HG02973 (cell line): ENCODE results near the gene IL36A.

Experiments
- ATAC-seq: cut with Tn5 transposase; IDR thresholded peaks from one replicate; pipeline ENCODE4 v1.9.1; 2021; ENCODE audit warnings: moderate library complexity; ENCODE audit not compliant: unreplicated experiment

Gene IL36A

DNA sequence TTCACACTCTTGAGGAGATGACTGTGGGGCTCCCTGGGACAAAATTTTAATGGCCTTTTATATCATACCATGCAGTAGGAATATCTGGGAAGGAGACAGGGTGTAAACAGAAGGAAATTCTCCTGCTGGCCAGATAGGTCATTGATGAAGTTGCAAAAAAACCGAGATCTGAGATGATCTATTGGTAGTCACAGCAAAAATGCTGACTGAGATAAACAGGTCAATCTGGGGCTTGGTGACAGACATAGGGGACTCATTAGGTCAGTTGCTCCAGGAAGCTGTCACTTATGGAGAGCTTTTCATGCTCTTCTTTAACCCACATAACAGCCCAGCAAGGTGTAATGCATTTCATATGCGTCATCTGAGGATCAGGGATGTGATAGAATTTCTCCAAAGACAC, 2.6 kb upstream of the IL36A start:
- ATAC-seq: no peak

DNA sequence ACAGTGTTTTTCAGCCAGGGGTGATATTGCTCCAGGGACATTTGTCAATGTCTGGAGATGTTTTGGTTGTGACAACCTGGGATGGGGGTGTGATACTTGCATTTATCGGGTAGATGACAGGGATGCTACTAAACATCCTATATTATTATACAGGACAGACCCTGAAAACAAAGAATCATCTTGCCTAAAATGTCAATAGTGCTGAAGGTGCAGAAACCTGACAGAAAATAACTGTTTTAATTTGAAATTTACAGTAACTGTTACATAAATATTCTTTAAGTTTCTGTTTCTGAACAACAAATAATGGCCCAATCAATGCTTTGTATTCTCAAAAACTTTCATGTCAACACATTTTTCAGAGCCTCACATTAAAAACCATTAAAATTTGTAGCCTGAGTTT, 2.0 kb downstream of the IL36A start:
- ATAC-seq: no peak

DNA sequence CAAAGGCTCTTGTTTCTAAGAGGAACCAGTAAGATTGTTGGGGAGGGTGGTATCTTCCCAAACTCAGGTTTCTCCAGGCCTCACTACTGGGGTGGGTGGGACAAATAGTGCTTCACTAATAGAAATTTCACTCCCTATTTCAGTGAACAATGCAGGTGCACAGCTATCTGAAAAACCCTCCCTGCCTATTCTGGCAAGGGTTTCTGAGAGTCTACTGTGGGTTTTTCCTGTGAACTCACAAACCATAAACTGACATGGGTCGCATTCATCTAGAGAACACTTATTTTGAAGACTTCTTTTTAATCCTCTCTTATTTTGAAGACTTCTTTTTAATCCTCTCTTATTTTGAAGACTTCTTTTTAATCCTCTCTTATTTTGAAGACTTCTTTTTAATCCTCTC, 4.4 kb downstream of the IL36A start:
- no peak for ATAC-seq

DNA sequence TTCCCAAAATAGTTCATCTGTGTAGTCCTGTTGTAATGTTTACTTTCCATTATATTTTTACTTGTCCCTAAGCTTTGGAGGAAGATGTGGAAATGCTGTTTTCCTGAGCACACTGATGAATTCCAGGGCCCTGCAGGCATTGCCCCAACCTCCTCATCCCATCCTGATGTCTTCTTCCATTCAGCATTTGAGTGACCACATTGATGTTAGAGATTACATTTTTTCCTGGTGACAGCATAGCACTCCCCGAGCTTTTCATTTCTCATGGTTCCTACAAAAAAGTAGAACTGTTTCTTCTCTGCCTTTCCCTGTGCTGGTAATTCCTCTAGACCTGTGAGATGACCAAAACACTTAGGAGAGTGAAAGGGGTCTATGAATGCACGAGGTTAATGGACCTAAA, 4.8 kb downstream of the IL36A start:
- ATAC-seq: no peak

DNA sequence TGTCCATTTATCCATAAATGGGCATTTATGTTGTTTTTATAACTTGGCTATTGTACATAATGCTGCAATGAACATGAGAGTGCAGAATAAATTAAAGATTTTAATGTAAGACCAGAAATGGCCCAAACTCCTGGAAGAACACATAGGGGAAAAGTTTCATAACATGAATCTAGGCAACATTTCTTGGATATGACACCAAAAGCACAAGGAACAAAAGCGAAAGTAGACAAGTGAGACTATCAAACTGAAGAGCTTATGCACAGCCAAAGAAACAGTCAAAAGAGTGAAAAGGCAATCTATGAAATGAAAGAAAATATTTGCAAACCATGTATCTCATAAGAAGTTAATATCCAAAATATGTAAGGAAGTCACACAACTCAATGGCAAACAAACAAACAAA, 5.8 kb downstream of the IL36A start:
- no peak for ATAC-seq

DNA sequence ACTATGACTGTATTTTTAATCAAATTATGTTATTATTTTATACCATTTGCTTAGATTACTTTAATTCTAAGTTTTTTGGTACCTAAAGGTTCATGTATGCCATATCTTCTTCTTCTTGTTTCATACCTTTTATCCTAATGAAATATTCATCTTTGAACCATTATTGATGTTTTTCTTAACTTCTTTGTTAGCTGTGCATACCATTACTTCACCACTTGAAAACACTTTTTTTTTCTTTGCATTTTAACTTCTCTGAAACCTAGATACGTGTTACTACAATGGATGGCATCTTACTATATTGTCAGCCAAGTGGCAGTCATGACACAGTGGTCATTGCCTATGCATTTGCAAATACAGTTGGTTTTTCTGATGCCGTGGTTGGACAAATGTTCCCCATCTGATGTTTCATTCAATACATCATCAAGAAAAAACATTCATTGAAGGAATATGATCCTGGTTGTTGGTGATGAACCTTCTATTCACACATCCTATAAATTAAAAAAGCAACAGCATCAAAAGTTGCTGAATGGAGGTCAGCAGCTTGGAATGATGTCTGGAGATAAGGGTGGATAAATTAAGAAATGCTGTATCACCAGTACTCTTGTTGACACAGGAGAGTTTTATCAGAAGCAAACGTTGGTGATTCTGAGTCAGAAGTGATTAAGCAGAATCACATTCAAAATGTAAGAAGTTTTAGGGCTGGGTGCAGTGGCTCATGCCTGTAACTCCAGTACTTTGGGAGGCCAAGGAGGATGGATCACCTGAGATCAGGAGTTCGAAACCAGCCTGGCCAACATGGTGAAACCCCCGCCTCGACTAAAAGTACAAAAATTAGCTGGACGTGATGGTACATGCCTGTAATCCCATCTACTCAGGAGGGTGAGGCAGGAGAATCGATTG, 7.4 kb downstream of the IL36A start:
- no peak for ATAC-seq

DNA sequence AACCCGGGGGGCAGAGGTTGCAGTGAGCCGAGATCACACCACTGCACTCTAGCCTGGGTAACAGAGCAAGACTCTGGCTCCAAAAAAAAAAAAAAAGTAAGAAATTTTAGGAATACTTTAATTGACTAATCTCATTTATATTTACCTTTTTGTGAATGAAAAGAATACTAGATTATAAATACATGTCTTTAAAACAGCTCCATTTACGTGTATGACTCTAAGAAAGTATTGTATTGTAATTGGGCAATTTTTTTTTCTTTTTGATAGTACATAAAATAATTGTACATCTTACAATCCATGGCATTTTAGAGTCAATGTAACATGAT, 8.0 kb downstream of the IL36A start:
- ATAC-seq: no peak

DNA sequence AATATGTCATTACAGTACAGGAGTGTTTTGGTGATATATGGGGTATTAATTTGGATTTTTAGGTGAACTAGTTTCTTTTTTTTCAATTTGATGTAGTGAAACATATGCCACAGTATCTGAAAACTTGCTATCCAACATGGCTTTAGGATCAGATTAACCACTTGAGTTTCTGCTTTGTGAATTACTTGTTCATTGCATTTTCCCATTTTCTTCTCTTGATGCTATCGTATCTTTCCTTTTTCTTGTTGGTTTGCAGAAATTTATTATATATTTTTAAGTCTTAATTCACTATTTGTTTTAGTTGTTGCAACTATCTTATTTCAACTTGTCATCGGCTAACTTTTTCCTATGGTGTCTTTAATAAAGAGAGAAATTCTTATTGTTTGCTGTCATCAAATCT, 8.8 kb downstream of the IL36A start:
- ATAC-seq: no peak

DNA sequence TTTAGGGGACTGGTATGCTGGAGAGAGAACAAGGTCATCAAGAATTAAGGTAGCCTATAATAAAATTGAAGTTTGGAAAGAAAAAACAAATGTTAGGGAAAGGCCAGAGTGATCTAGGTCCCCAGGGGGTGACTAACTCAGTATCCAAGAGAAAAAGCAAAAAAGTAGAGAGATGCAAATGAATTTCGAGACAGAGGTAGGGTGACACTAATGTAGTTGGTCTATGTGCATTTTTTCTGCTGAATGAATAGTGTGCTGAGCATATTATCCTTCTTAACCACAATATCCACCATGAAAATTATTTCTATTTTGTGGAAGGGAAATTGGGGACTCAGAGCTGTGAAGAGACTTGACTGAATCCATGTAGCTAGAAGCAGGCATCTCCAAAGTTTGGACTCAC, 9.8 kb downstream of the IL36A start:
- ATAC-seq: no peak

DNA sequence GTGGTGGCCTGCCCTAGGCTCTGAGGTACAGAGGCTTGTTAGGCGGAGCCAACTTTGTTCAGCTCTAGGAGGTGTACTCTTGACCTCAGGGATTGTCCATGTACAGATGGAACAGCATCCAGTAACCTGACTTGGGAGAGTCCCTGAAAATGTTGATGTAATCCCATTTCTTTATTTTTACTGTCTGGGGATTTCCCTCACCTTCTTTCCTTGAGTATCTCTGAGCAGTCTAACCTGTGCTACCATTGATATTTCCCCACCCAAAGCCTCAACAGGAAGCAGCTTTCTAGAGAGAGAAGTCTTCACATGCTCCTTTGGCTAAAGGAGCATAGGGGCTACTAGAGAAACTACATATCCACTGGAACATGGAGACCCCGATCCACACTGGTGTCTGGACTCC, 10.4 kb downstream of the IL36A start:
- no peak for ATAC-seq

DNA sequence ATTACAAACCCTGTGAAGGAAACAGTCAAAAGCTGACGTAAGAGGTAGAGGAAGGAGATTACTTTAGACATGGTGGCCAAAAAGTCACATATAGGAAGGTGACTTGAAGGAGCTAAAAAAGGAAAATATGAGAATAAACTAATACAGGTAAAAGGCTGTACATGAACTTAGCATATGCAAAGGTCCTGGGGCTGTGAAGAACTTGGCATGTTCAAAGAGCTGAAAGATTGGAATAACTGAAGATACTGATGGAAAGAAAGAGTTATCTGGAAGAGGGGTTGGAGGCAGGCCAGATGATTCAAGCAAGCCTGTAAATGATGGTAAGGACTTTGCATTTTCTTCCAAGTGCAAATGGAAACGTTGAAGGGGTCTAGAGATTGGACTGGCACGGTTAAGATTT, 13.2 kb downstream of the IL36A start:
- no peak for ATAC-seq

DNA sequence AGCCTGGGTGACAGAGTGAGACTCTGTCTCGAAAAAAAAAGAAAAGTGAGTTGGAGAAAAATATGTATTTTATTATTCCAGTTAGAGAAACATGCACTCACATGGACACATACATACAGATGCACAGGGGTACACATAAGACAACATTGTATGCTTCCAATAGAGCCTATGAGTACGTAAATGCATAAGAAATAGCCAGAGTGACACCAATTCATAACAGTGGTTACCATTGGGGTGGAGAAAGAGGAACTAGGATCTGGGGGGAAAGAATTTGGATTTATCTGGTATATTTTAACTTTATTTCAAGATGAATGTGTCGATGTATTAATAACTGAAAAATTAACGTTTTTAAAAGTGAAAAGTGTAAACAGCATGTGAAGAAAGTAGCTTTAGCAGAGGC, 16.1 kb downstream of the IL36A start:
- ATAC-seq: no peak

DNA sequence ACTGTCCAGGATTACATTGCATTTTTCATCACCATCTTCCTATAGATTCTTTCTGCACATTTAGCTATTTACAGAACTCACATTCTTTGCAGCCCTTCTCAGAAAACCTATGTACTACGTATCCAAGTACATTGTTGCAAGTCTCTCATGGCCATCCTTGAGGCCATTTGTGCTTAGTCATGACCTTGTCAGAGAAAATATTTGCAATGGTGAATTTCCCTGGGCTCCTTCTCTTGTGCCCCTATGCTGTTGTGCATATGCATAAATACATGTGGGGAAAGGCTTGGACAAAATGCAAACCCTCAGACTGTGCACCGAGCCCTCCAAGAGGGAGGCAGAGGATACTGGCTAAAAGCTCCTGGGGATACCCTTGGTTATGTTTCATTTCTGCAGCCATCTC, 19.5 kb downstream of the IL36A start:
- no peak for ATAC-seq

DNA sequence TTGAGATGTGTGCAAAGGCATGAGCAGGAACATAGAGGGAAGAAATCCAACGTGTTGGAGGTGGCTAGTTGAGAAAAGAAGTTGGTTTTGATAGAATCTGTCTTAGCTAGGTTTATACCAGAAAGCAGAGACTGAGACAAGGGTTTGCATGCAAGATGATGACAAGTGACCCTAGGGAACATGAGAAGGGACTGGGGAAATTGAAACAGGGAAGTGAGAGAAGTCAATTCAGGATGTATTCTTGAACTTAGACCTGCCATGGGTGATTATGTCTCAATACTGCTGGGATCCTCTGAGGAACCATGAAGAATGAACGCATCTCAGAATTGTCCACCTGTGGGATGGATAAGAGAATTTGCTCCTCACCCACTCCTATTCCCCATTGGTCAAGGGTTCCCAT, 20.5 kb downstream of the IL36A start:
- ATAC-seq: no peak

DNA sequence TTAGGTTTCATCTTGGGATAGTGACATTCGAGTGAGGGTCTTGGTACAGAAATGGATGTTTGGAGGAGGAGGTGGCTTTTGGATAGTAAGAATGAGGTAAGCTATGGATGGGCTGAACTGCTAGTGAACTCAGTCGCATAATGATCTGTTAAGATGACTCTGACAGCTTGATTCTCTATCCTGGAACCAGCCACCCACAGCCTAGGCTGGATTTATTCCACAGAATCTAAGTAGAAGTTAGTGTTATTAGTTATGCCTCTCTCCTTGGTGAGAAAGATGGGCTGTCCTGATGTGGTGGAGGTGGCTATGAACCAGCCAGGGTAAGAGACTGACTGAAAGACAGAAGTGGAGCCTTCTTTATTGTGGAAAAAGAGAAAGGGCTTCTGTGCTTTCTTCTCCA, 22.4 kb downstream of the IL36A start:
- ATAC-seq: no peak

DNA sequence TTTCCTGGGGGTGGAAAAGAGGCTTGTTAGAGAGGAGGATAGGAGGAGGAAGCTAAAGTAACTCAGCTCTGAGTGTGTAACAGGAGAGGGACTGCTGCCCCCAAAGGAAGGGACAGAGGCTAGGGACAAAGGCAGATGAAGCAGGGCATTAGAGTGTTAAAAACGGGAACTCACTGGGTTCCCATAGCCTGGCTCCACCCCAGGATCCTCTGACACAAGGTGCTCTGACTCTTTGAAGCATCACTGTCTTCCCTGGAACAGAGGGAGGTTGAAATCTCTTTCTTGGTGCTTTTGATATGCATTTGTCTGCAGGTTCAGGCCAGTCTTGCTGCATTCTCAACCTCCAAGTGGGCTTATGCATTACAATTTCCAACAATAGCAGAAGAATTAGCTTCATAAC, 22.9 kb downstream of the IL36A start:
- no peak for ATAC-seq

DNA sequence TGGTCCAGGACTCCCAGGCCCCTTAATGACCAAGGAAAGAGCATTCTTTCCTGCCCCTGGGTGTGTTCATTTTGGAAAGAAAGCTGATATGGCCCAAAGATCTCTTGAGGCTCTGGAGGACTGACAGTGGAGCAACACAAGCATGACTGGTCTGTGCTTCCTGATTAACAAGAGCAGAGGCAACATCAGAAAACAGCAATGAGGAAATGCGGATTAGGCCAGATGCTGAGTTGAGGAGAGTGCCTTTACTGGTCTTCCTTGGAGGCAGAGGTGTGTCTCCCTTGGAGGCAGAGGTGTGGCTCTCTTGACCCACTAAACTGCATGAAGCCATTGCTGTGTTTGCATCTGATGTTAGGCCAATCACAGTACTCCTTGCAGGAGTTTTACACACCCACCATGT, 27.5 kb downstream of the IL36A start:
- ATAC-seq: no peak

DNA sequence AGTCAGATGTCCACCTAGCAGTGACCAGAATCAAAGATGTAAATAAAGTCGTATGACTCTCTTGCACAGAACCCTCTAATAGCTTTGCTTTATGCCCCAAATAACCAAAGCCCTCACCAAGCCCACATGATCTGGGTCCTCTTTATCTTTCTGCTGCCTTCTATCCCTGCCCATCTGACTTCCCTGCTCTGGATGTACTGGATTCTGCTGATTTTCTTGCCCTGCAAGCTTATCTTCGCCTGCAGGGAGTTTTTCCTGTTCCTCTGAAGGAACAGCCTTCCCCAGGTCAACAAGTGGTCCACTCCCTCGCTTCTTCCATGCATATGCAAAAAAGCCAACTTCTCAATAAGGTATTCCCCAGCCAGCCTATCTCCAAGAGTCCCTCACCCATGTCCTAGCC, 28.8 kb downstream of the IL36A start:
- no peak for ATAC-seq

DNA sequence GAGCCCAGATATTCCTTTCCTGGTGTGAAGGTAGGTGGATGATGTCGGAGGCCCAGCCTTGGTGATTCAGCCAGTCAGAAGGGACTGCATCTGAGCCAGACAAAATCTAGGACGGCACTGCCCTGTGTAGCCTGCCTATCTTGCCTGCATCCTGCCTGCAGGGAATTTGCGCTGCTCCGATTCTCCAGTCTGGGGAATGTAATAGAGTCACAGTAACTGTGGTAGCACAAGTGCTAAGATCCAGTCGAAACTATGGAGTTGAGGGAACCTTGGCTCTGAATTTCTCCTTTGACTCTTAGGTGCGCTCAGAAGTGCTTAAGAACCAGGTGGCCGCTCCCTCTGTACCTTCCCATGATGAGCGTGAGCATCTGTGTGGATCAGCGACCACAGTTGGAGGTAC, 31.5 kb downstream of the IL36A start:
- ATAC-seq: no peak

DNA sequence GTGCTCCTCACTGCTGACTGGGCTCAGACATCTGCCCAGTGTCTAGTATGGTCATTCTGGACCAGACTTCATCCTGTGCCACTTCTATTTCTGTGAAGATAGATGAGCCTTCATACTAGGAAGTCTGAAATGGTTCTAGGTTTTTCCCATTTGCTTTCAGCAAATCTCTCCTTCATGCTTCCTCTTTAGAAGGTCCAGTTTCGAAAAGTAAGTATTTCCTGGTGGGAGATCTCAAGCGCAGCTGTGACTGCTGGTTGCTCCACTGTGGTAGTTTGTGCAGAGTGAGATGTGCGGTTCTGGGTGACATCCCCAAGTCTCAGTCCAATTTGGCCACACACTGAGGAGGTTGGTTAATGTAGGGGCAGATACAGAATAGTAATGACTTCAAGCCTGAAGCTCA, 33.0 kb downstream of the IL36A start:
- ATAC-seq: no peak

DNA sequence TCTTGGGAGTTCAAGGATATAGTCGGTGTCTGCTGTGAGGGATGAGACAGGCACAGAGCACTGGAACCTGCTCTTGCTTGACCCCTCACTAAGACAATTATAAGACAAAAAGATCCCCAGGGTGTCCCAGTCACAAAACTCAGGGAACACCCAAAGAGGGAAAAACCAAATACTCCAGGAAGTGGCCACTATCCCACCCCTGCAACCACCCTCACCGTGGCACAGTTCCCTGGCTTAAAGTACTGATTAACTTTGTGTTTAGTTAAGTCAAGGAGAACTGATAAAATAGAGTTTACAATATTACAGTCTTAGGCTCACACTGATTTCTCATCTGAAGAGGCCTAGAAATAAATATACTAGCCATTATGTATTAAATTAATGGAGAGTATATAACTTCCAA, 33.9 kb downstream of the IL36A start:
- ATAC-seq: no peak

DNA sequence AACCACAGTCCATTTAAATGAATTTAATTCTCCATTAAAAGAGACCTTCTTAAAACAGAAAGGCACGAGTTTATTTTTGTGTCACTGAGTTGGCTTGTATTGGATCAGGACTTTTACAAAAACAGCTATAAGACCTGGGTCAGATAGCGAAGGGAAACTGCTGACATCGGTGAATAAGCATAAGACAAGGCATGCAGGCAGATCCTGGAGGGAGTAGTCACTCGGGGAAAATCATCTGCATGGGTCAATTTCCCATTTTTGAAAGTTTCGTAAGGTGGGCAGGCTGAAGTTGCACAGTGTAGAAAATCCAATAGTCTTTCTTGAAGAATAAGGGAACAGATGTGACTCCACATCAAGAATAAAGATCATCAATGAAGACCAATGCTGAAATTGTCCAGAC, 34.5 kb downstream of the IL36A start:
- no peak for ATAC-seq

DNA sequence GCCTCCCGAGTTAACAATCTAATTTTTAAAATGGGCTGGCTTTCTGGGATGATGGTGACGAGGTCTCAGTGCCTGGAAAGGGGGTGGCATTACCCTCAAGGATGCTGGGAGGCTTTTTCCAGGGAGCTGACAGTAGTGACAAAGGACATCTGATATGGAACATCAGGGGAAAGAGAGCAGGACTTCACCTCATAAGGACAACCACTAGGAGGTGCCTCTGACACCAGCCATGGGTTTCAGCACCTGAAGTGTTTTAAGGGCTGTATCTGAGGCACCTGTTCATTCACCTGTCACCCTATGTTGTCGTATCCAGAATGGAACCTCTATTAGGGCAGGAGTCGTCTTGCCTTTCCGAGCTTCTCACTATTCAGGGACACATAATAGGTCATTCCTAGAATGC, 36.6 kb downstream of the IL36A start:
- ATAC-seq: no peak
